ENCODE measurements around the gene GLCCI1.

GLCCI1 gene

GRCh38 chr7:8126601-8127167 lies 158.1 kb downstream of the GLCCI1 start:
- no peak for DNase-seq (ENCODE audit: extremely low read depth in 1 of 2, low read depth in 1 of 2)

GRCh38 chr7:8128449-8129317 lies 160.1 kb downstream of the GLCCI1 start:
- no peak for DNase-seq (ENCODE audit: extremely low read depth in 1 of 2, low read depth in 1 of 2)

- DNase-seq (ENCODE audit: extremely low read depth in 1 of 2, low read depth in 1 of 2): no peak
Observed at GRCh38 chr7:8129318-8129659, 160.7 kb downstream of the GLCCI1 start.

GRCh38 chr7:8130663-8131062 lies 162.1 kb downstream of the GLCCI1 start:
- no peak for DNase-seq (ENCODE audit: extremely low read depth in 1 of 2, low read depth in 1 of 2)

DNA sequence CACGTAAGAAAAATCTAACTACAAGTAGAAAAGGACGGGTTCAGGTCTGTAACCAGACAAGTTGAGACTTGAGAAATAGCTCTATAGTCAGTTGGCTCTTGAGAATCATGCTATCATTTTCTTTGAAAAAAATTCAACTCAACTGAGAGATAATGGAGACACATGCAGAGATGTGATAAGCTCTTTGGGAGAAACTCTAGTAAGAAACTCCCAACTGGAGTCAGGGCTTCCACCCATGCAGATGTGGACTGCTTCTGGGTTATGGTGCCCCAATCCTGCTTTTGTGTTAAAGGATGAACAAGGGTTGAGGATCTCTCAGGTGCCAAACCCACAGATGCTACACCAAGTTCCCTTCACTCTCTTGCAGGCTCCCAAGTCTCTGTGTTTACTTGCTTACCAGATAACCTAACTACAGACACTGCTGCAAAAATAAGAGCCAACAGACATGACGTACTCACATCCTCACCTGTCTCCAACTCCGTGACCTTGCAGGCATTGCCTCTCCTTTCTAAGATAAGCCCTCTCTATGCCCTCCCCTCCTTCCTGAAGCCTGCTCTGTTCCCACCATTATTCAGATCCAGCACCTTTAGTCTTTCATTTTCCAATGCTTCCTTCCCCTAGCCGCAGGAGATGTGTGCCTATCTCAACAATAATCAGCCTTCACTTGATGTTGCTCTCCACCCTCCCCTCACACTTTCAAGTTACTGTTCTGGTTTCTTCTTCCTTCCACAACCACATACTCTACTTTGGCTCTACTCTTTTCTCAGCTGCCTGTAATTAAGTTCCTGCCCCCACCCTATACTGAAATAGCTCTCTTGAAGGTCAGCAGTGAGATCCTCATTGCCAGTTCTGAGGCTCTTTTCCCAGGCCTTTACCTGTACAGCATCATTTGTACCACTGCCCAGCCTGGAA lies 163.4 kb downstream of the GLCCI1 start:
- no peak for DNase-seq (ENCODE audit: extremely low read depth in 1 of 2, low read depth in 1 of 2)

GRCh38 chr7:8133188-8133848 lies 164.7 kb downstream of the GLCCI1 start:
- no peak for DNase-seq (ENCODE audit: extremely low read depth in 1 of 2, low read depth in 1 of 2)

DNA sequence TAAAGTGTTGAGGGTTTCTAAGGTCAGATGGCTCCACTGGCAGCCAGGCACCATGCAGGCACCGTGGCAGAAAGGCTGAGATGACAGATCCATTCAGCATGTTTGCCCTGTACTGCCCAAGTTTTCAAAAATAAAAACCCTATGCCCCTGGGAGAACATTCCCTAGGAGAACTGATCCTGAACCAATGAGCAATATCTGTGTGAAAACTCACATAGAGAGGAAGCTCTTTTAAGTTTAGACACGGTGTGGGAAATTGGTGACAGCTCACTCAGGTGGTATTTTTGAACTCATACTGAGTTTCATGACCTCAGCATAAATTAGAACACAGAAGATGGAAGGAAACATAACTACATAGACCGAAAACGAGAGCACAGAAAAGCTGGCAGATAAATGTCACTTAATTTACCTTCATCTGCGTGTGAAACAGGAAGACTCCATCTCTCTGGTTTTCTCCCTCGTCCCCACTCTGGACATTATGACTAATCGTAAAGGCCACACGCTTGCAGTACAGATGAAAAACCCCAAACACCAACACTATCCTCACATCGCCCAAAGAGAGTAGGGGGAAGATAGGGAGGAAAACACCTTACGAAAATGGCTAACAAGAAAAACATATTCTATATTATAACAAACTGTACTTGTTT lies 165.6 kb downstream of the GLCCI1 start:
- DNase-seq (ENCODE audit: extremely low read depth in 1 of 2, low read depth in 1 of 2): no peak

- no peak for DNase-seq (ENCODE audit: extremely low read depth in 1 of 2, low read depth in 1 of 2)
Observed at GRCh38 chr7:8135417-8135816, 166.8 kb downstream of the GLCCI1 start.

DNA sequence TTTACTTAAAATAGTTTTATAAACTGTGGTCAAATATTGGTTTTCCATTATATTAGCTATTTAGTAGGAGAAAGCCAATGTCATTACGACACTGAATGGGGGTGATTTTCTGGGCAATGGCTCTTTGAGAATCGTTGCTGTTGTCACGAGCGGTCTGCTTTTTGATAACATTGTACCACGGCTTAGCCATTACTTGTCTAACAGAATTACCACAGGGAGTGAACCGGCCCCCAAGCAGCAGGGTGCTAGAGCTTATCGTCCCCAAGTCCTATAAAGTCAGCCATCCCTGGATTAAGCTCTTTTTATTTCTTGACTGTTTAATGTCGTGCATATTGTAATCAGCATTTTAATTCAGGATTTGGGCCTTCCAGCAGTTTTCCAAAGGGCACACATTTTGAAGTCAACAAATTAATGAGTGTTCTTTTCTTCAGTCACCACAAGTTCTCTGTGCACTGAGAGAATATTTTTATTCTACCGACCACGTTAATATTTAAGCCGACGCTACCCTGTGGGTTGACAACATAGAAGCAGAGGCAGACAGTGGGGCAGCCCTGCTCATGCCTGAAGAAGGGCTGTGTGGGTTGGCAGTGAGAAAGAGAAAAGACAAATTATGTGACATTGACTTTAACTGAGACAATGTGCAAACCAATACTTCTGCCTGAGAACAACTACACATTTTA lies 167.6 kb downstream of the GLCCI1 start:
- DNase-seq (ENCODE audit: extremely low read depth in 1 of 2, low read depth in 1 of 2): no peak
